Colonic mucosa (tissue), 4 donors: ENCODE data around the gene SYNJ2. TPM values are rescaled to one million over a fixed set of nuclear protein-coding genes. Genes with fewer than 3 reads are reported as not detected.

Experiments
- DNase-seq: peaks from one replicate; pipeline ENCODE4 v3.0.0-alpha.2; 2020
- H3K27ac ChIP-seq: fragments of 200-600 bp; one replicate; pipeline ENCODE4 v1.8.0; 2021
- H3K27me3 ChIP-seq: fragments of 200-600 bp; one replicate; pipeline ENCODE4 v1.8.0; 2021
- H3K36me3 ChIP-seq: fragments of 200-600 bp; one replicate; pipeline ENCODE4 v1.8.0; 2021
- H3K4me1 ChIP-seq: fragments of 200-600 bp; one replicate; pipeline ENCODE4 v1.8.0; 2021; ENCODE audit warnings: mild to moderate bottlenecking
- H3K4me3 ChIP-seq: fragments of 200-600 bp; one replicate; pipeline ENCODE4 v1.8.0; 2021
- H3K9ac ChIP-seq, 2 donors: one replicate each; pipeline ENCODE4 v1.7.0; 2013; ENCODE audit warnings: control low read depth in 2 of 2, low read depth in 2 of 2, low read length in 2 of 2
- H3K9me3 ChIP-seq: fragments of 200-600 bp; one replicate; pipeline ENCODE4 v1.8.0; 2021
- intact Hi-C: fragments of 100-400 bp; cut with DNase I; formaldehyde crosslinking; loops from one replicate; pipeline ENCODE4 v1.14.1; 2022
- total RNA-seq, 2 donors: library from RNA; stranded (reverse); fragmentation: NEBNext Ultra II Directional in 1 of 2; extraction: Animal tissue kit (Norgen Biotek cat#: 25700) in 1 of 2; gene quantifications; one replicate each; pipeline ENCODE4 v1.2.1, GENCODE V29; 2021
- TF ChIP-seq, protein P1 (sequence below): fragments of 200-600 bp; IDR thresholded peaks from one replicate; pipeline ENCODE4 v1.8.0; 2022; ENCODE audit warnings: antibody characterized with exemption, mild to moderate bottlenecking
- donor health status: healthy.
- donor health status: DM: no; HTN: no; CAD: no.
- donor health status: DM: no; HTN: no; CAD: no.

The SYNJ2 gene
- total RNA-seq, 2 donors from 2014 or later: 46.0 to 53.5 TPM

DNA sequence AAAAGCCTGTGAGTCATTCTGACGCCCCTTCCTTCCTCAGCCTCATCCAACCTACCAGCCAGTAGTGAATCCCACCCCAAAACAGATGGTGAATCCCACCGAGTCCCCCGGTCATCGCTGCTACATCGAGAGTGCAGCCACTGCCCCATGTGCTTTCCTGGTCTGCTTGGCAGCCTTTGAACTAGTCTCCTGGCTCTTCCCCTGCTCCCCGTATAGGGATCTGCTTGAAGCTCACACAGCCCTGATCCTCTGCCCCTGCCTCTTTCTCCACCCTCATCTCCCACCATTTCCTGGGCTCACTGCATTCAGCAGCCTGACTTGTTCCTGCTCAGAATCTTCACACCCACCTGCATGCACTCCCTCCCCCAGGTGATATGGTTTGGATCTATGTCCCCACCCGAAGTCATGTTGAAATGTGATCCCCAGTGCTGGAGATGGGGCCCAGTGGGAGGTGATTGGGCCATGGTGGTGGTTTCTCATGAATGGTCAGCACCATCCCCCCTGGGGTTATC, 14.6 kb downstream of the SYNJ2 start:
- no peak for DNase-seq
- TF ChIP-seq, protein P1, sequence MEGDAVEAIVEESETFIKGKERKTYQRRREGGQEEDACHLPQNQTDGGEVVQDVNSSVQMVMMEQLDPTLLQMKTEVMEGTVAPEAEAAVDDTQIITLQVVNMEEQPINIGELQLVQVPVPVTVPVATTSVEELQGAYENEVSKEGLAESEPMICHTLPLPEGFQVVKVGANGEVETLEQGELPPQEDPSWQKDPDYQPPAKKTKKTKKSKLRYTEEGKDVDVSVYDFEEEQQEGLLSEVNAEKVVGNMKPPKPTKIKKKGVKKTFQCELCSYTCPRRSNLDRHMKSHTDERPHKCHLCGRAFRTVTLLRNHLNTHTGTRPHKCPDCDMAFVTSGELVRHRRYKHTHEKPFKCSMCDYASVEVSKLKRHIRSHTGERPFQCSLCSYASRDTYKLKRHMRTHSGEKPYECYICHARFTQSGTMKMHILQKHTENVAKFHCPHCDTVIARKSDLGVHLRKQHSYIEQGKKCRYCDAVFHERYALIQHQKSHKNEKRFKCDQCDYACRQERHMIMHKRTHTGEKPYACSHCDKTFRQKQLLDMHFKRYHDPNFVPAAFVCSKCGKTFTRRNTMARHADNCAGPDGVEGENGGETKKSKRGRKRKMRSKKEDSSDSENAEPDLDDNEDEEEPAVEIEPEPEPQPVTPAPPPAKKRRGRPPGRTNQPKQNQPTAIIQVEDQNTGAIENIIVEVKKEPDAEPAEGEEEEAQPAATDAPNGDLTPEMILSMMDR: no peak

DNA sequence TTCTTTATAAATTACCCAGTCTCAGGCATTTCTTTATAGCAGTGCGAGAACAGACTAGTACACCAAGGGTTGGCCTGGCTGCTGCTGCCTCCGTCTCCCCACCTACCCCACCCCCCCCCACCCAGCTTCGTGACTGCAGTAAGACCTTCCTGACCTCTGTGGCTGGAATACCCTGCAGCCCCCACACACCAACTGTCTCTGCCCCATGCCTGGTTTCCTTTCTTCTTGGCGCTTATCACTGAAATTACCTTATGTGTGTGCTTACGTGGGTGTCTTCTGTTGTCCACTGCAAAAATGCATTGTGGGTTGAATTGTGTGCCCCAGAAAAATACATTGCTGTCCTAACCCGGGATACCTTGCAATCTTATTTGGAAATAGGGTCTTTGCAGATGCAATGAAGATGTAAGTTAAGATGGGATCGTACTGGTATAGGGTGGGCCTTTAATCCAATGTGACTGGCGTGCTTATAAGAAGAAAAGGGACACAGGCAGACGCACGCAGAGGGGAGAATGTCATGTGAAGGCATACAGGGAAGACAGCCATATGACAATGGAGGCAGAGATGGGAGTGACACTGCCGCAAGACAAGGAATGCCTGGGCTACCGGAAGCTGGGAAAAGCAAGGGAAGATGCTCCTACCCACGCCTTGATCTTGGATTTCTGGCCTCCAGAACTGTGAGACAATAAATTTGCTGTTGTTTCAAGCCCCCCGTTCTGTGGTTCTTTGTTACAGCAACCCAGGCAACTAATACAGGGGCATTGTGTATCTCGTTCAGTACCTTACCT, 15.4 kb downstream of the SYNJ2 start:
- Histone ChIP-seq H3K36me3 (no peaks in the 10 kb centered on the region), H3K9me3 (no peaks in the 10 kb centered on the region), H3K4me3 (no peak overlapping the region), H3K27ac (no peak overlapping the region), H3K27me3 (no peaks in the 10 kb centered on the region), H3K9ac (no peak overlapping the region), H3K4me1 (peaks cover 4% of the 10 kb centered on the region)
- TF ChIP-seq, protein P1: no peak
- intact Hi-C loops: no loop called here
- DNase-seq: no peak

More for the DNA sequence above, 14.6 kb downstream of the SYNJ2 start:
- Histone ChIP-seq H3K27me3 (no peaks in the 10 kb centered on the region), H3K9ac (no peak overlapping the region), H3K27ac (no peak overlapping the region), H3K9me3 (no peaks in the 10 kb centered on the region), H3K4me1 (no peaks in the 10 kb centered on the region), H3K4me3 (no peak overlapping the region), H3K36me3 (no peaks in the 10 kb centered on the region)
- intact Hi-C loops: no loop called here

DNA sequence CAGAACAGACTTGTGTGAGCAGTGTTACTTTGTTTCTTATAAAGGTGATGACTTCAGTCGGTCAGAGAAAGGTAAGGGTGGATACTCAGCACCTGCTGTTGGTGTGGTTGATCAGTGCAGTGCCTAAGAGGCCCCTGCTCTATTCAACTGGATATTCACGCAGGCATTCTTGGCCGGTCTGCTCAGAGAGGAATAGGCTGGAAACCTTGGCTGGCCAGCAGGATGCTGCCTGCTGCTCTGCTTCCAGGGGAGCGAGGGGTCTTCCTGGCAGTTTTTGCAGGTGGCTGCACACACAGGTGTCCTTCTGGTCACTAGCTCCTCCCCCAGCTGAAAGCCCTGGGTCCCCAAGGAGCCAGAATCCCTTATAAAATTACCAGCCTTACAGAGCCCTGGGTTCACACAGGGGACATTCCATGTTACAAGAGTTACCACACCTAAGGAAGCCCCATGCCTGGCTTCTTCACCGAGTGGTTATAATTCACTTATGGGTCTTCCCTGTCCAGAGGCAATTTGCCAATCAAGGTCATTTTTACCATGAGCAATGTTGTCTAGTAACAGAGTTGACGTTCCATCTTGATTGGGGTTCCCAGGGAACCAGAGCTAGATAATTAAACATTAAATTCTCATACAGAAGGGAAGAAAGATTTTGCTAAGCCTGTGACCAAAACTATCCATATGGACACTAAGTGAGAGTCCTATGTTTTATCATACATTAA, 16.4 kb downstream of the SYNJ2 start:
- Histone ChIP-seq H3K9me3 (no peaks in the 10 kb centered on the region), H3K27ac (no peak overlapping the region), H3K27me3 (no peaks in the 10 kb centered on the region), H3K9ac (no peak overlapping the region), H3K4me1 (peaks cover 12% of the 10 kb centered on the region), H3K36me3 (no peaks in the 10 kb centered on the region), H3K4me3 (no peak overlapping the region)
- TF ChIP-seq, protein P1: no peak
- no peak for DNase-seq
- intact Hi-C loops: no loop called here

DNA sequence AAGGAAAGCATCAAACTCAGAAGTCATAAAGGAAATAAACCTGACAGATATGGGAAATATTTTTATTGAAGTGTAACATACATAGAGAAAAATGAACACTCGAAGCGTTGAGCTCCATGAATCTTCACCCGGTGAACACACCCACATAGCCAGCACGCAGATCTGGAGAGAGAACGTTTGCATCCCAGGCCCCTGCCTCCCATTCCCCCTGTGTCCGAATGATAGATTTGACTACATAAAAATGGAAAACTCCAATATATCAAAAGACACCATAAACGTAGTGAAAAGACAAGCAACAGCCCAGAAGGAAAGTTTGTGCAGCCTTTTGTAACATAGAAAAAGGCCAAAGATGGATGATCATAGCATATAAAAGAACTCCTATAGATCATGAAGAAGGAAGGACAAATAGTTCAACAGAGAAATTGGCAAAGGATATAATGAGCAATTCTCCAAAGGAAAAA, 17.1 kb downstream of the SYNJ2 start:
- H3K9ac ChIP-seq: no peak overlapping the region
- H3K4me1 ChIP-seq: peaks cover 18% of the 10 kb centered on the region
- H3K27ac ChIP-seq: no peak overlapping the region
- TF ChIP-seq, protein P1: no peak
- no peaks in the 10 kb centered on the region for H3K36me3 ChIP-seq
- no peak overlapping the region for H3K4me3 ChIP-seq
- DNase-seq: no peak
- no peaks in the 10 kb centered on the region for H3K9me3 ChIP-seq
- intact Hi-C loops: no loop called here
- no peaks in the 10 kb centered on the region for H3K27me3 ChIP-seq

DNA sequence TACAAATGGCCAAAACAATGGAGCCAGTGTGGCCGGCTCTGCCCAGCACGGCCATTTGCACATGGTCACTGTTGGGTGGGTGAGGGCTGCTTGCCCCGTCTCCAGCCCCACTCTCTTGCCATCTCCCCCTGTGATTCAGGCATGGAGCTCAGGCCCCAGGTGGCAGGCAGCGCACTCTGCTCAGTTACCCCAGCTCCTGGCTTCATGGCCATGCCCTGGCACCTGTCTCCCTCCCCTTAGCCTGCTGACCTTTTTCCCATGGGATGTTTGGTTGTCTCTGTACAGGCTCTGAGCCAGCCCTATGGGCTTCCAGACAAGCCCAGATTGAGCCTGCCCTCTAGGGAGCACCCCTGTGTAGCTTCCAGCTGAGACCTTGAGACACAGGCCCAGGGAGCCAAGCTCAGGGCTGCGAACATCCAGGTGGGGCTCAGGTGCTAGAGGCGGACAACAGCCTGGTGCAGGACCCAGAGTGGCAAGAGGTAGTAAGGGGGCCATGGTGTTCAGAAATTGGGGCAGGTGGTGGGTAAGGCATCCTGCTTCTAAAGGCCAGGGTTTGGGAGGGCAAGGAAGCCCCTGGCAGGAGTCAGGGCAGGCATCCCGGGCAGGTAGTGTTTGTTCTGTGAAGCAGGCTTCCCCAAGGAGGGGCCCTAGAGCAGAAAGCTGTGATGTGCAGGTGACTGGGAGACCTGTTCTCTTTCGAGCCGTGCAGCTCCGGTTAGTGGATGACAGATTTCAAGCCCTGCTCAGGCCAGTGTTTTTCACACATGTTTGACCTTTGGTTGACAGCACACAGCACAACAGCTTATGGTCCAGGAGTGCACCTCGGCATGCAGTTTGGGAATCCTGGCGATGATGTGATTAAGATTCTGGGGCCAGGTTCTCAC, 17.7 kb downstream of the SYNJ2 start:
- H3K27ac ChIP-seq: no peak overlapping the region
- TF ChIP-seq, protein P1: no peak
- no peak overlapping the region for H3K4me3 ChIP-seq
- no peaks in the 10 kb centered on the region for H3K27me3 ChIP-seq
- H3K9ac ChIP-seq: no peak overlapping the region
- no peaks in the 10 kb centered on the region for H3K36me3 ChIP-seq
- intact Hi-C loops: no loop called here
- H3K9me3 ChIP-seq: no peaks in the 10 kb centered on the region
- H3K4me1 ChIP-seq: peaks cover 23% of the 10 kb centered on the region
- DNase-seq: no peak
